Ovary (tissue), 3 donors: ENCODE results near the gene SUGCT.

Source experiments
- EP300 ChIP-seq: sonication (generic); formaldehyde crosslinking; IDR thresholded peaks from one replicate; pipeline ENCODE4 v1.6.1; 2017; ENCODE audit warnings: antibody characterized with exemption
- POLR2A ChIP-seq: fragments of 450-650 bp; IDR thresholded peaks from one replicate; pipeline ENCODE4 v1.6.1; 2017; ENCODE audit warnings: antibody characterized with exemption, mild to moderate bottlenecking, moderate library complexity
- TF ChIP-seq, protein P1 (sequence below), 3 donors: fragments of 450-650 bp in 2 of 3; fragments of 200-600 bp in 1 of 3; IDR thresholded peaks; one replicate each; pipeline versions ENCODE4 v1.5.1 to v1.8.0; 2016 to 2022; ENCODE audit warnings: antibody characterized with exemption in 3 of 3, mild to moderate bottlenecking in 1 of 3
- donor health status: DM: no; HTN: no; CAD: no.

- TF ChIP-seq, protein P1, sequence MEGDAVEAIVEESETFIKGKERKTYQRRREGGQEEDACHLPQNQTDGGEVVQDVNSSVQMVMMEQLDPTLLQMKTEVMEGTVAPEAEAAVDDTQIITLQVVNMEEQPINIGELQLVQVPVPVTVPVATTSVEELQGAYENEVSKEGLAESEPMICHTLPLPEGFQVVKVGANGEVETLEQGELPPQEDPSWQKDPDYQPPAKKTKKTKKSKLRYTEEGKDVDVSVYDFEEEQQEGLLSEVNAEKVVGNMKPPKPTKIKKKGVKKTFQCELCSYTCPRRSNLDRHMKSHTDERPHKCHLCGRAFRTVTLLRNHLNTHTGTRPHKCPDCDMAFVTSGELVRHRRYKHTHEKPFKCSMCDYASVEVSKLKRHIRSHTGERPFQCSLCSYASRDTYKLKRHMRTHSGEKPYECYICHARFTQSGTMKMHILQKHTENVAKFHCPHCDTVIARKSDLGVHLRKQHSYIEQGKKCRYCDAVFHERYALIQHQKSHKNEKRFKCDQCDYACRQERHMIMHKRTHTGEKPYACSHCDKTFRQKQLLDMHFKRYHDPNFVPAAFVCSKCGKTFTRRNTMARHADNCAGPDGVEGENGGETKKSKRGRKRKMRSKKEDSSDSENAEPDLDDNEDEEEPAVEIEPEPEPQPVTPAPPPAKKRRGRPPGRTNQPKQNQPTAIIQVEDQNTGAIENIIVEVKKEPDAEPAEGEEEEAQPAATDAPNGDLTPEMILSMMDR (IDR thresholded peaks at IDR 0.05): no peak
- no peak for TF ChIP-seq POLR2A
- TF ChIP-seq EP300: no peak
Observed at GRCh38 chr7:40595832-40596231, 461.0 kb downstream of the SUGCT start.
